Activated naive CD8-positive, alpha-beta T cell treated with anti-CD3 and anti-CD28 coated beads, Interleukin-2, amount 50 U/mL, for 24 hours (primary cell): Measurements from ENCODE around the gene LMBR1.
"Not testable (repeated sequence)": the region's sequence is repeated elsewhere in the genome, so short reads cannot be mapped to it uniquely, and the experiment has no call there.

ENCODE experiments used
- ATAC-seq: fragments of 150-1000 bp; cut with Tn5 transposase; one replicate; pipeline ENCODE4 v1.10.0; 2021
- DNase-seq: peaks from one replicate; pipeline ENCODE4 v3.0.0; 2021
- H3K27ac Mint-ChIP-seq: one replicate; pipeline ENCODE4 v1.8.0; 2021; ENCODE audit warnings: mild to moderate bottlenecking, mixed read lengths
- H3K27me3 Mint-ChIP-seq: one replicate; pipeline ENCODE4 v1.8.0; 2021; ENCODE audit warnings: mixed read lengths
- H3K36me3 Mint-ChIP-seq: one replicate; pipeline ENCODE4 v1.8.0; 2021; ENCODE audit warnings: low read depth, mixed read lengths
- H3K4me1 Mint-ChIP-seq: one replicate; pipeline ENCODE4 v1.8.0; 2021; ENCODE audit warnings: mixed read lengths
- H3K4me3 Mint-ChIP-seq: one replicate; pipeline ENCODE4 v1.8.0; 2021; ENCODE audit warnings: mild to moderate bottlenecking, moderate library complexity, mixed read lengths
- H3K9me3 Mint-ChIP-seq: one replicate; pipeline ENCODE4 v1.8.0; 2021; ENCODE audit warnings: mixed read lengths

The LMBR1 gene

GRCh38 chr7:156845379-156846101 lies 47.4 kb downstream of the LMBR1 start:
- peaks cover 14% of the 10 kb centered on the region for H3K36me3 Mint-ChIP-seq
- no peak overlapping the region for H3K4me3 Mint-ChIP-seq
- H3K27me3 Mint-ChIP-seq = no peaks in the 10 kb centered on the region
- no peak for DNase-seq
- peaks cover 5% of the 10 kb centered on the region for H3K9me3 Mint-ChIP-seq
- peak overlapping the region; percentile 47 for H3K27ac Mint-ChIP-seq
- ATAC-seq = peak; percentile 54
- peaks cover 38% of the 10 kb centered on the region for H3K4me1 Mint-ChIP-seq

- H3K9me3 Mint-ChIP-seq, H3K27me3 Mint-ChIP-seq, ATAC-seq, H3K27ac Mint-ChIP-seq, H3K4me3 Mint-ChIP-seq, DNase-seq: not testable (repeated sequence)
- H3K36me3 Mint-ChIP-seq = peaks cover 17% of the 10 kb centered on the region
- peaks cover 35% of the 10 kb centered on the region for H3K4me1 Mint-ChIP-seq
Observed at GRCh38 chr7:156843582-156843981, 49.4 kb downstream of the LMBR1 start.

- no peak for DNase-seq
- Mint-ChIP-seq H3K4me1 (peaks cover 30% of the 10 kb centered on the region), H3K4me3 (no peak overlapping the region), H3K27ac (no peak overlapping the region), H3K9me3 (no peaks in the 10 kb centered on the region), H3K27me3 (no peaks in the 10 kb centered on the region), H3K36me3 (peaks cover 20% of the 10 kb centered on the region)
- ATAC-seq = no peak
Observed at GRCh38 chr7:156843157-156843556, 49.8 kb downstream of the LMBR1 start.

- Mint-ChIP-seq H3K9me3 (no peaks in the 10 kb centered on the region), H3K4me1 (peaks cover 26% of the 10 kb centered on the region), H3K27me3 (no peaks in the 10 kb centered on the region), H3K27ac (no peak overlapping the region), H3K4me3 (no peak overlapping the region), H3K36me3 (peaks cover 17% of the 10 kb centered on the region)
- ATAC-seq (no peak), DNase-seq (no peak)
Observed at GRCh38 chr7:156842740-156843140, 50.2 kb downstream of the LMBR1 start.

- peaks cover 18% of the 10 kb centered on the region for H3K36me3 Mint-ChIP-seq
- H3K4me3 Mint-ChIP-seq = no peak overlapping the region
- DNase-seq (no peak), ATAC-seq (no peak)
- no peaks in the 10 kb centered on the region for H3K9me3 Mint-ChIP-seq
- H3K4me1 Mint-ChIP-seq = peaks cover 22% of the 10 kb centered on the region
- no peaks in the 10 kb centered on the region for H3K27me3 Mint-ChIP-seq
- H3K27ac Mint-ChIP-seq = no peak overlapping the region
Observed at GRCh38 chr7:156842317-156842716, 50.7 kb downstream of the LMBR1 start.

- Mint-ChIP-seq H3K4me3 (no peak overlapping the region), H3K27ac (no peak overlapping the region), H3K36me3 (peaks cover 19% of the 10 kb centered on the region), H3K4me1 (peaks cover 14% of the 10 kb centered on the region), H3K27me3 (no peaks in the 10 kb centered on the region), H3K9me3 (no peaks in the 10 kb centered on the region)
- DNase-seq (no peak), ATAC-seq (no peak)
Observed at GRCh38 chr7:156841497-156841896, 51.5 kb downstream of the LMBR1 start.

GRCh38 chr7:156840134-156840533 lies 52.8 kb downstream of the LMBR1 start:
- no peaks in the 10 kb centered on the region for H3K27me3 Mint-ChIP-seq
- no peaks in the 10 kb centered on the region for H3K9me3 Mint-ChIP-seq
- H3K36me3 Mint-ChIP-seq = peaks cover 23% of the 10 kb centered on the region
- H3K27ac Mint-ChIP-seq = no peak overlapping the region
- peaks cover 6% of the 10 kb centered on the region for H3K4me1 Mint-ChIP-seq
- no peak overlapping the region for H3K4me3 Mint-ChIP-seq
- DNase-seq (no peak), ATAC-seq (no peak)

GRCh38 chr7:156836443-156836842 lies 56.5 kb downstream of the LMBR1 start:
- no peak overlapping the region for H3K27ac Mint-ChIP-seq
- no peaks in the 10 kb centered on the region for H3K27me3 Mint-ChIP-seq
- H3K36me3 Mint-ChIP-seq = peaks cover 29% of the 10 kb centered on the region
- ATAC-seq (no peak), DNase-seq (no peak)
- H3K9me3 Mint-ChIP-seq = no peaks in the 10 kb centered on the region
- H3K4me3 Mint-ChIP-seq = no peak overlapping the region
- H3K4me1 Mint-ChIP-seq = peaks cover 8% of the 10 kb centered on the region

- Mint-ChIP-seq H3K4me1 (peaks cover 9% of the 10 kb centered on the region), H3K9me3 (no peaks in the 10 kb centered on the region), H3K4me3 (no peak overlapping the region), H3K27me3 (no peaks in the 10 kb centered on the region), H3K36me3 (peaks cover 24% of the 10 kb centered on the region), H3K27ac (no peak overlapping the region)
- no peak for ATAC-seq
- DNase-seq = no peak
Observed at GRCh38 chr7:156834462-156834861, 58.5 kb downstream of the LMBR1 start.

GRCh38 chr7:156833312-156833711 lies 59.7 kb downstream of the LMBR1 start:
- Mint-ChIP-seq H3K4me3 (no peak overlapping the region), H3K27me3 (no peaks in the 10 kb centered on the region), H3K9me3 (no peaks in the 10 kb centered on the region), H3K27ac (no peak overlapping the region), H3K4me1 (peaks cover 9% of the 10 kb centered on the region), H3K36me3 (peaks cover 17% of the 10 kb centered on the region)
- no peak for DNase-seq
- ATAC-seq = no peak

GRCh38 chr7:156832195-156832877 lies 60.6 kb downstream of the LMBR1 start:
- ATAC-seq = no peak
- Mint-ChIP-seq H3K9me3 (no peaks in the 10 kb centered on the region), H3K27ac (peak overlapping the region; percentile 28), H3K36me3 (peaks cover 14% of the 10 kb centered on the region), H3K27me3 (no peaks in the 10 kb centered on the region), H3K4me1 (peaks cover 9% of the 10 kb centered on the region), H3K4me3 (no peak overlapping the region)
- no peak for DNase-seq

- ATAC-seq (no peak), DNase-seq (no peak)
- peaks cover 10% of the 10 kb centered on the region for H3K36me3 Mint-ChIP-seq
- H3K27ac Mint-ChIP-seq = no peak overlapping the region
- no peaks in the 10 kb centered on the region for H3K27me3 Mint-ChIP-seq
- H3K4me1 Mint-ChIP-seq = peaks cover 9% of the 10 kb centered on the region
- H3K4me3 Mint-ChIP-seq = no peak overlapping the region
- no peaks in the 10 kb centered on the region for H3K9me3 Mint-ChIP-seq
Observed at GRCh38 chr7:156829669-156830336, 63.2 kb downstream of the LMBR1 start.

- no peak for DNase-seq
- peaks cover 8% of the 10 kb centered on the region for H3K36me3 Mint-ChIP-seq
- ATAC-seq = no peak
- H3K27ac Mint-ChIP-seq = no peak overlapping the region
- H3K27me3 Mint-ChIP-seq = no peaks in the 10 kb centered on the region
- H3K9me3 Mint-ChIP-seq = no peaks in the 10 kb centered on the region
- no peak overlapping the region for H3K4me3 Mint-ChIP-seq
- H3K4me1 Mint-ChIP-seq = peaks cover 8% of the 10 kb centered on the region
Observed at GRCh38 chr7:156827587-156828203, 65.3 kb downstream of the LMBR1 start.

- Mint-ChIP-seq H3K27me3 (no peaks in the 10 kb centered on the region), H3K27ac (no peak overlapping the region), H3K4me3 (no peak overlapping the region), H3K4me1 (no peaks in the 10 kb centered on the region), H3K9me3 (no peaks in the 10 kb centered on the region), H3K36me3 (peaks cover 4% of the 10 kb centered on the region)
- no peak for DNase-seq
- ATAC-seq = no peak
Observed at GRCh38 chr7:156823435-156823834, 69.5 kb downstream of the LMBR1 start.
